K562 treated with DMSO at 1 percent for 48 hours (cell line): ENCODE data around the gene MARCHF10. TPM values are rescaled to one million over a fixed set of nuclear protein-coding genes. Genes with fewer than 3 reads are reported as not detected.

ENCODE experiments used
- total RNA-seq: library from RNA; unstranded; fragments of 300-600 nt; gene quantifications from 2 replicates; pipeline ENCODE4 v1.2.3, GENCODE V29; 2022; ENCODE audit warnings: low replicate concordance; ENCODE audit errors: extremely low read depth

MARCHF10 gene
- total RNA-seq, result not detected in 2 replicates

GRCh38 chr17:62807812-62808575 is at the start of gene MARCHF10:
TSS of gene MARCHF10 (minus strand) at chr17:62808314. CDS start at chr17:62801735, 6,579 bp downstream.

Other genes starting within 250 kb of the MARCHF10 start
- gene MRC2, start 180.6 kb downstream of the MARCHF10 start, total RNA-seq, result not detected in 2 replicates
- gene TANC2, start 157.9 kb upstream of the MARCHF10 start, total RNA-seq, result not detected in 2 replicates